ENCODE results near the gene THAP7.

Gene THAP7

GRCh38 chr22:20993304-20994127 lies 8.4 kb downstream of the THAP7 start:
- Histone ChIP-seq H3K27me3 (ENCODE audit: control insufficient read depth, insufficient read depth, low read length) (no peaks in the 10 kb centered on the region), H3K9me3 (ENCODE audit: control insufficient read depth, insufficient read depth, low read length) (no peaks in the 10 kb centered on the region), H3K36me3 (ENCODE audit: control insufficient read depth, insufficient read depth, low read length) (peaks cover 23% of the 10 kb centered on the region), H3K4me1 (ENCODE audit: control insufficient read depth, insufficient read depth, low read length) (no peaks in the 10 kb centered on the region), H3K9ac (ENCODE audit: low read depth, low read length) (no peak overlapping the region), H3K4me3 (ENCODE audit: low read depth, low read length) (no peak overlapping the region)

DNA sequence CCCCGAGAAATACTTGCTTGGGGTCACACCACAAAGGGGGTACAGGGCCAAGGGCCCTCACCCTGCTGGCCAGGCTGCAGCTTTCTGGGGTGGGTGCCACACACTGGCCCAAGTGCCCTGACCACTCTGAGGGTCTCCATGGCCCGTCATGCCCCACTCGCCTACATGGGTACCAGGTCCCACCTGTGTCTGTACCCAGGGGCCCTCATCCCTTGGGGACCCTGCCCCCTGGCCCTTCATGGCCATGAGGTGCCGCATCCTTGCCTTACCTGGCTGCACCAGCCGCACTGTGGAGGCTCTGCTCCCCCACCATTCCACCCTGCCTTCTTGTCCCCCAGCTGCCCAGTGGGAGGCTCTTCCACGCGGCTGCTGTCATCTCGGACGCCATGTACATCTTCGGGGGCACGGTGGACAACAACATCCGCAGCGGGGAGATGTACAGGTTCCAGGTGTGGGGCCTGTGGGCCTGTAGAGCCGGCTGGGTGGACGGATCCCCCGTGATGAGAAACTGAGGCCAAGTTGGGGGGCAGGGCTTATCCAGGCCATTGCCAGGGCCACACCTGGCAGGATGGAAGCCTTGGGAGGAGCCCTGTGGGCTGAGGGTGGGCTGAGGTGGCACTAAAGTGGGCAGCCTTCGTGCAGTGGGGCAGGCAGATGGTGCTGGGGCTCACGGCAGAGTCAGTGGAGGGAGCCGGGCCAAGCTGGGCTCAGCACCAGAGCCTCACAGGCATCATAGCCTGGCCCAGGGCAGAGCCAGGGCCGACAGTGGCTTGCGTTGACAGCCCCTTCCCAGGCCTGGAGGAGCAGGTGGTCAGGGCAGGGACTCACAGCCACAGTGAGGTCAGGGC lies 9.2 kb downstream of the THAP7 start:
- no peak overlapping the region for H3K9ac ChIP-seq (ENCODE audit: low read depth, low read length)
- no peaks in the 10 kb centered on the region for H3K27me3 ChIP-seq (ENCODE audit: control insufficient read depth, insufficient read depth, low read length)
- H3K36me3 ChIP-seq (ENCODE audit: control insufficient read depth, insufficient read depth, low read length), result peaks cover 20% of the 10 kb centered on the region
- H3K4me3 ChIP-seq (ENCODE audit: low read depth, low read length), result no peak overlapping the region
- no peaks in the 10 kb centered on the region for H3K9me3 ChIP-seq (ENCODE audit: control insufficient read depth, insufficient read depth, low read length)
- no peaks in the 10 kb centered on the region for H3K4me1 ChIP-seq (ENCODE audit: control insufficient read depth, insufficient read depth, low read length)

DNA sequence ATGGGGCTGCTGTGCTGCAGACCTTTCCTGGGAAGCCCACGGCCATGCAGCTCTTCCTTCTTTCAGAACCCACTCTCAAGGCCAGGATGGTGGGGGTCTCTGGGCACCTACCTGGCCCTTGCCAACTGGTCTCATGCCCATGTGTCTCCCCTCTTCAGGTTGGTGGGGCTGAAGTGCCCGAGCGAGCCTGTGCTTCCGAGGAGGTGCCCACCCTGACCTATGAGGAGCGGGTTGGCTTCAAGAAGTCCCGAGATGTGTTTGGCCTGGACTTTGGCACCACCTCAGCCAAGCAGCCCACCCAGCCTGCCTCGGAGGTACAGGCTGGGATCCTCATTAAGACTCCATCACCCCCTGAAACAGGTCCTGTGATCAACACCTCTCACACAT lies 9.9 kb downstream of the THAP7 start:
- H3K27me3 ChIP-seq (ENCODE audit: control insufficient read depth, insufficient read depth, low read length), result no peaks in the 10 kb centered on the region
- H3K36me3 ChIP-seq (ENCODE audit: control insufficient read depth, insufficient read depth, low read length), result peaks cover 19% of the 10 kb centered on the region
- no peaks in the 10 kb centered on the region for H3K4me1 ChIP-seq (ENCODE audit: control insufficient read depth, insufficient read depth, low read length)
- no peaks in the 10 kb centered on the region for H3K9me3 ChIP-seq (ENCODE audit: control insufficient read depth, insufficient read depth, low read length)
- H3K4me3 ChIP-seq (ENCODE audit: low read depth, low read length), result no peak overlapping the region
- no peak overlapping the region for H3K9ac ChIP-seq (ENCODE audit: low read depth, low read length)

DNA sequence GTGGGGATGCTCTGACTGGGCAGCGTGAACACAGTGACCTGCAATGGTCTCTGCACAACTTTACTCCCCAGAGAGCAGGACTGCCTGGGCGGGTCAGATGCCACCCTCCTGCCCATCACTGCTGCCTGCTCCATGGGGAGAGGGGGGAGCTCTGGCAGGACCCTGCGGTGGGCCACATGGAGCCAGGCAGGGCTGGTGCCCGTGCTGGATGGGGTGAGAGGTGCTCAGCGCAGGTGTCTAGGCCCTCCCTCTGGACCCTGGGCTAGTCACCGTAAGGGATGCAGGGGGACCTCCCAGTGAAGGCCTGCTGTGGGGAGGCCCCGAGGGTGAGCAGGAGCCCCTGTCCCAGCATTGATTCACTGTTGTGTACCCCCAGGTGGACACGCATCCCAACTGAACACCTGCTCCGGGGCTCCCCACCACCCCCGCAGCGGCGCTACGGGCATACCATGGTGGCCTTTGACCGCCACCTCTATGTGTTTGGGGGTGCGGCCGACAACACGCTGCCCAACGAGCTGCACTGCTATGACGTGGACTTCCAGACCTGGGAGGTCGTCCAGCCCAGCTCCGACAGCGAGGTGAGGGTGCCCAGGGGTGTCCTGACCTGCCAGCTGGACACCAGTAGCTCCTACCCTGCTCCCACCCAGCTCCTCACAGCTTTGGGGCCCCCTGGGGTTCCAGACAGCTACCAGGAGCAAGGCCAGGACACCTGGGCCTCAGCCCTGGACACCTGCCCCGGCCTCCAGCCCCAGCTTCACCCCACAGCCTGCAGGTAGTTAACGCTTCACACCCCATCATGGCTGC lies 10.5 kb downstream of the THAP7 start:
- Histone ChIP-seq H3K4me3 (ENCODE audit: low read depth, low read length) (no peak overlapping the region), H3K4me1 (ENCODE audit: control insufficient read depth, insufficient read depth, low read length) (no peaks in the 10 kb centered on the region), H3K27me3 (ENCODE audit: control insufficient read depth, insufficient read depth, low read length) (no peaks in the 10 kb centered on the region), H3K36me3 (ENCODE audit: control insufficient read depth, insufficient read depth, low read length) (peaks cover 19% of the 10 kb centered on the region), H3K9me3 (ENCODE audit: control insufficient read depth, insufficient read depth, low read length) (no peaks in the 10 kb centered on the region), H3K9ac (ENCODE audit: low read depth, low read length) (no peak overlapping the region)

GRCh38 chr22:20990184-20991180 lies 11.4 kb downstream of the THAP7 start:
- Histone ChIP-seq H3K9ac (ENCODE audit: low read depth, low read length) (no peak overlapping the region), H3K36me3 (ENCODE audit: control insufficient read depth, insufficient read depth, low read length) (peaks cover 18% of the 10 kb centered on the region), H3K4me1 (ENCODE audit: control insufficient read depth, insufficient read depth, low read length) (no peaks in the 10 kb centered on the region), H3K27me3 (ENCODE audit: control insufficient read depth, insufficient read depth, low read length) (no peaks in the 10 kb centered on the region), H3K4me3 (ENCODE audit: low read depth, low read length) (no peak overlapping the region), H3K9me3 (ENCODE audit: control insufficient read depth, insufficient read depth, low read length) (no peaks in the 10 kb centered on the region)

DNA sequence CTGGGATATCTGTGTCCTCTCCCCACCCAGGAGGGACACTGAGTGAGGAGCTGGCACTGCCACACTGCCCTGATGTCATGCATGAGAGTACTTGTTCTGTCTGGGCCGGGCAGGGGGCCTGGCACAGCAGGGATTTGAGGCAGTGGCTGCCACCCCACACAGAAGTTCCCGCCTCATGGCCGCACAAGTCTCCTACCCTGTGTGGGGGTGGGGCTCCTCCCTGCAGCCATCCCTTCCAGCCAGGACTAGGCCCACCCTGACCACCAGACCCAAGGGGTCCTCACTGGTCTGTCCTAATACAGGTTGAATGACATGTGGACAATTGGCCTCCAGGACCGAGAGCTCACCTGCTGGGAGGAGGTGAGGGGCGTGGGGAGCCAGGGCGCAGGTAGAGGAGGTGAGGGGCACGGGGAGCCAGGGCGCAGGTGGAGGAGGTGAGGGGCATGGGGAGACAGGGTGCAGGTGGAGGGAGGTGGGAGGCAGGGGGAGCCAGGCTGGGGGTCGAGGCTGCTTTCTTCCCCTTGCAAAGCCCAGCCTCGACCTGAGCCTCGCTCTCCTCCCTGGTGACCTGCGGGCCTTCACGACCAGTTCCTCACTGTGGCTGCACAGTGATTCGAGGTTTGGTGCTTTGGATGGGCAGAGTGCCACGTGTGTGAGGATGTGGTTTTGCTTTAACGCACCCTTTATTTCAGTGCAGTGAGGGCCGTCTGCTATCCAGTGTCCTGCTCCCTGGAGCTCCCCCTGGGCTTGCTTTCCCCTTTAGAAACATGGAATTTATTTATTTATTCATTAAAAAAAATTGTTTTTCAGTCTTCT lies 12.4 kb downstream of the THAP7 start:
- no peaks in the 10 kb centered on the region for H3K9me3 ChIP-seq (ENCODE audit: control insufficient read depth, insufficient read depth, low read length)
- no peak overlapping the region for H3K9ac ChIP-seq (ENCODE audit: low read depth, low read length)
- H3K27me3 ChIP-seq (ENCODE audit: control insufficient read depth, insufficient read depth, low read length), result no peaks in the 10 kb centered on the region
- peaks cover 15% of the 10 kb centered on the region for H3K36me3 ChIP-seq (ENCODE audit: control insufficient read depth, insufficient read depth, low read length)
- no peaks in the 10 kb centered on the region for H3K4me1 ChIP-seq (ENCODE audit: control insufficient read depth, insufficient read depth, low read length)
- H3K4me3 ChIP-seq (ENCODE audit: low read depth, low read length), result no peak overlapping the region

DNA sequence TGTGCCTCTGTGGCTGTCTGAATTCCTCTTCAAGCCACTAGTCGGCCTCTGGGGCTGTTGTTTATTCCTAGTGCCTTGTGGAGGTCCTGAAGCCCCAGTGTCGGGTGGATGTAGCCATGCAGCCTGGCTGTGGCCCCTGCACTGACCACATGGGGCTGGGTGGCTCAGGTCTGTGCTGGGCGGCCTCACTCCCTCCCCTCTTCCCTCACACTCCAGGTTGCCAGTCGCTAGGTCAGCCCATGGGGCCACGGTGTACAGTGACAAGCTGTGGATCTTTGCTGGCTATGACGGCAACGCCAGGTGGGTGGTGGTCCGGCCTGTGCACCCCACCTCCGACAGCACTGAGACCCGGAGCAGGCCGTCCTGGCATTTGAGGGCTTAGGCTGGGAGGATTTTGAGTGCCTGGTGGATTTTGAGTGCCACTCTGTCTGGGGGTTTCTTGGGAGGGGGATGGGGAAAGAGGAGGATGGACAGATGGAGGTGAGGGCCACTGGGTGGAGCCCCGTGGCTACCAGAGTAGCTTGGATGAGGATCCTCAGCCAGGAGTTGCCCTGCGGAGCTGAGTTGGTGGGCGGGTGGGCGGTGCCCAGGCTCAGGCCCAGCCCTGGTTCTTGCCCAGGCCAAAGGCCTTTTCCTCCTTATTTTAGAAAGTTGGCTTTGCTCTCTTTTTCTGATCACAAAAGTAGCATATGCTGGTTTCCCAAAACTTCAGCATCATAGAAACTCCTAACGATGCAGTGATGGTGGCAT lies 13.2 kb downstream of the THAP7 start:
- H3K4me3 ChIP-seq (ENCODE audit: low read depth, low read length), result no peak overlapping the region
- peaks cover 15% of the 10 kb centered on the region for H3K36me3 ChIP-seq (ENCODE audit: control insufficient read depth, insufficient read depth, low read length)
- H3K9ac ChIP-seq (ENCODE audit: low read depth, low read length), result no peak overlapping the region
- H3K27me3 ChIP-seq (ENCODE audit: control insufficient read depth, insufficient read depth, low read length), result no peaks in the 10 kb centered on the region
- no peaks in the 10 kb centered on the region for H3K4me1 ChIP-seq (ENCODE audit: control insufficient read depth, insufficient read depth, low read length)
- no peaks in the 10 kb centered on the region for H3K9me3 ChIP-seq (ENCODE audit: control insufficient read depth, insufficient read depth, low read length)

- Histone ChIP-seq H3K9me3 (ENCODE audit: control insufficient read depth, insufficient read depth, low read length) (no peaks in the 10 kb centered on the region), H3K27me3 (ENCODE audit: control insufficient read depth, insufficient read depth, low read length) (peaks cover 9% of the 10 kb centered on the region), H3K4me3 (ENCODE audit: low read depth, low read length) (no peak overlapping the region), H3K9ac (ENCODE audit: low read depth, low read length) (no peak overlapping the region), H3K36me3 (ENCODE audit: control insufficient read depth, insufficient read depth, low read length) (peaks cover 11% of the 10 kb centered on the region), H3K4me1 (ENCODE audit: control insufficient read depth, insufficient read depth, low read length) (peaks cover 4% of the 10 kb centered on the region)
Observed at GRCh38 chr22:20987375-20987774, 14.5 kb downstream of the THAP7 start.

GRCh38 chr22:20986365-20986764 lies 15.6 kb downstream of the THAP7 start:
- H3K36me3 ChIP-seq (ENCODE audit: control insufficient read depth, insufficient read depth, low read length), result peaks cover 2% of the 10 kb centered on the region
- H3K4me1 ChIP-seq (ENCODE audit: control insufficient read depth, insufficient read depth, low read length), result peaks cover 6% of the 10 kb centered on the region
- no peak overlapping the region for H3K9ac ChIP-seq (ENCODE audit: low read depth, low read length)
- peaks cover 10% of the 10 kb centered on the region for H3K27me3 ChIP-seq (ENCODE audit: control insufficient read depth, insufficient read depth, low read length)
- no peak overlapping the region for H3K4me3 ChIP-seq (ENCODE audit: low read depth, low read length)
- no peaks in the 10 kb centered on the region for H3K9me3 ChIP-seq (ENCODE audit: control insufficient read depth, insufficient read depth, low read length)

DNA sequence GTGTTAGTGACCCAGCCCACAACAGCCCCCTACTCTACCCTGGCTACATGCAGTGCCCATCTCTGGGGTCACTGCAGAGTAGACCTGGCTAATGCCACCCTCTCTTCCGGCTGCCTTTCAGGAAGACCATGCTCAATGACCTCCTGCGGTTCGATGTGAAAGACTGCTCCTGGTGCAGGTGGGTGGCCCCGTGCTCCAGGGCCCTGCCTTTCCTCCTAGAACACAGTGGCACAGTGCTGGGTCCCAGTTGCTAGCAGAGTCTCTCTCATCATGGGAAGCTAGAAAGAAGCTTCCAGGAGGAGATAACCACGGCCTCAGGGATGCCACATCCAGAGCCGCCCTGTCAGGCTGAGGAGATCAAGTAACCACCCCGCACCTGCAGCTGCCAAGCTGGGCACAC lies 16.2 kb downstream of the THAP7 start:
- H3K9ac ChIP-seq (ENCODE audit: low read depth, low read length), result no peak overlapping the region
- H3K36me3 ChIP-seq (ENCODE audit: control insufficient read depth, insufficient read depth, low read length), result no peaks in the 10 kb centered on the region
- peaks cover 8% of the 10 kb centered on the region for H3K4me1 ChIP-seq (ENCODE audit: control insufficient read depth, insufficient read depth, low read length)
- no peak overlapping the region for H3K4me3 ChIP-seq (ENCODE audit: low read depth, low read length)
- H3K9me3 ChIP-seq (ENCODE audit: control insufficient read depth, insufficient read depth, low read length), result no peaks in the 10 kb centered on the region
- H3K27me3 ChIP-seq (ENCODE audit: control insufficient read depth, insufficient read depth, low read length), result peaks cover 13% of the 10 kb centered on the region
